GM12875 (cell line): ENCODE measurements around the gene TEX22.

Experiments used
- H3K4me3 ChIP-seq: one replicate; pipeline ENCODE4 v1.5.1; 2011; ENCODE audit warnings: low read depth, low read length, control low read depth
- CTCF ChIP-seq: IDR thresholded peaks from 2 replicates; pipeline ENCODE4 v1.5.1; 2011; ENCODE audit warnings: low read depth, mild to moderate bottlenecking, control low read depth, inconsistent platforms, low read length, moderate library complexity, borderline replicate concordance; ENCODE audit not compliant: insufficient read depth

Gene TEX22

DNA sequence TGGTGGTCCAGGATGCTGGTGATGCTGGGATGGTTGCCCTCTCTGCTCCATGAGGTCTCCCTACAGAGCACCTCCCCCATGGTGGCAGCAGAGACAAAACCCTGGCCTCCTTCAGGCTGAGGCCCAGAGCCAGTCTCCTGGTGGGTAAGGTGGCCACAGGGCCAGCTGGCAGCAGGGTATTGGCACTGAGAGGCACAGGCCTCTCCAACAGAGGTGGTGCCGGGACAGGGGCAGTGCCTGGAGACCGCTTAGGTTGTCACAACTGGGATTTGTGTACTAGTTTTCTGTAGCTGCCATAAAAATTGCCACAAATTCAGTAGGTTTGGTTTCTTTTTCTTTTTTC lies 15.2 kb downstream of the TEX22 start:
- H3K4me3 ChIP-seq = no peak overlapping the region
- TF ChIP-seq CTCF = no peak

GRCh38 chr14:105414456-105415371 lies 16.4 kb downstream of the TEX22 start:
- peak; percentile 90 for TF ChIP-seq CTCF
- H3K4me3 ChIP-seq = peak overlapping the region; percentile 50

- TF ChIP-seq CTCF = no peak
- no peak overlapping the region for H3K4me3 ChIP-seq
Measured at GRCh38 chr14:105415481-105416428, 17.4 kb downstream of the TEX22 start.

DNA sequence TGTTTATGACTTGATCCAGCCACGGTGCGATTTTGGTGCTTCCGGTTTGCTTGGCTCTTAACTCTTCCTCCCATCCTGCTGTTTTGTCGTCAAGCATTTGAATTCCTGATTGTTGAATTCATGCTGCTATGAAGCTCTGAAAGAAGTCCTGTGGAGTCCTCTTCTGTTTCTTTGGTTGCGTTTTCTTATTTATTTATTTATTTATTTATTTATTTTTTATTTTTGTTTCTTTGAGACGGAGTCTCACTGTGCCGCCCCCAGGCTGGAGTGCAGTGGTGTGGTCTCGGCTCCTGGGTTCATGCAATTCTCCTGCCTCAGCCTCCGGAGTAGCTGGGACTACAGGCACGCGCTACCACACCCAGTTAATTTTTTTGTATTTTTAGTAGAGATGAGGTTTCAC lies 18.3 kb downstream of the TEX22 start:
- TF ChIP-seq CTCF = no peak

DNA sequence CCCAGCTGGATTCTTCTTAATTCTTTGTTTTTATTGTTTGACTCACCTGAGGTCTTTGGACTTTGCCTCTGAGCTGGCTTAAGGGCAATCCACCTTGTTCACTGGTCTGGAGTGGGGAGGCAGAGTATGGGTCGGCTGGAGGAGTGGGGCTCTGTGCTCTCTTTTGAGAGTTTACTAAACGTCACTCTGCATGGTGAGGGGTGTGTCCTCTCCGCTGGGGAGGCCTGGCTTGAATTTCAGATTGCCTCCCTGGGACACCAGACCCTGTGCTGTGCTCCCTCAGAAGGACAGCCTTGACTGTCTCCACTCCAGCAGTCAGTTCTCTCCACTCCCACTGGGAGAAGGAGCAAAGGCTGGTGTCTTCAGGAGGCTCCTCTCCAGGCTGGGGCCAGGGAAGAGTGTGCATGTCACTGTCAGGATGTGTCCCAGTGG lies 19.4 kb downstream of the TEX22 start:
- TF ChIP-seq CTCF = no peak
- H3K4me3 ChIP-seq = no peak overlapping the region

More for the DNA sequence above, 18.3 kb downstream of the TEX22 start:
- H3K4me3 ChIP-seq = no peak overlapping the region

DNA sequence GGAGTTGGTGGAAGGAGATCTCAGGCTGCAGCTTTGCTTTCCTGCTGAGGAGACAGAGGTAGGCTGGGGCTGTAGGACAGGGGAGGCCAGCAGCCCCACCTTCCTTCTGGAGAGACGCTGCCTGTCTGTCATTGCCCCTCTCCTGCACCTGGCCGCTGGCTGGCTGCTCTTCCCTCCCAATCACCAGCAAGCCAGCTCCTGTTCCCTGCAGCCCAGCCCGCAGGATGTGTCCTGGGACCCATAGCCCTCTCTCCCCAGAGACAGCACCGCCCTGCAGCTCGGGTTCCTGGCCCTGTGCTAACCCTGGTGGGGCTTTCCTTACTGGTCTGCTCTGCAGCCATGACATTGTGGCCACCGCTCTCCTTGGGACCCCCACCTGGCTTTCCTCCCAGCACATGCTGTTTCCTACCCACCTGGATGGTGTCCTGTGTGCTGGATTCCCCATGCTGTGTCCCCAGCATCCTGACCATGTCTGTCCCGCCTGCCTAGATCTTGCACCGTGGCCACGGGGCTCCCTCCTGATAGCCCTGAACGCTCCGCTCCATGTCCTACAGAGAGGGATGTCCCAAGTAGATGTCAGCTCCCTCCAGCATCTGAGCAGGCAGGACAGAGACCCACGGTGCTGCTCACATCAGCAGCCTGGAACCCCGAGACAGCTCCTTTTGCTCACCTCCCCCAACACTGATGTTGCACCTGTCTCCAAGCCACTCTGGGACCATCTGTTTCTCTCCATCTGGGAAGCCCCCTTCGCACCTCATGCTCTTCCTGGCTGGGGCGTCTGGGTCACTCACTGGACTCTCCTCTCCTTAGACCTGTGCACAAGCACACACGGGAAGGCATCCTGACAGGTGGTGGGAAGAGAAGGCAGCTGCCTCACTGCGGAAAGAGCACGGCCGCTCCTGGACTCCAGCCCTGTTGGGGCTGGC lies 20.2 kb downstream of the TEX22 start:
- no peak for TF ChIP-seq CTCF
- H3K4me3 ChIP-seq = peak overlapping the region; percentile 70
